K562 (cell line): ENCODE data around the gene PPIP5K2. TPM values are rescaled to one million over a fixed set of nuclear protein-coding genes. Genes with fewer than 3 reads are reported as not detected.

ENCODE experiments used
- ARID3B ChIP-seq: fragments of 250-450 bp; sonication (Bioruptor Pico); IDR thresholded peaks from 2 replicates; pipeline ENCODE4 v1.4.0; 2020; ENCODE audit warnings: borderline replicate concordance
- BCL6 ChIP-seq: fragments of 250-450 bp; sonication (Bioruptor Pico); IDR thresholded peaks from 2 replicates; pipeline ENCODE4 v1.4.0; 2020
- CBX1 ChIP-seq: sonication (generic); IDR thresholded peaks from 2 replicates; pipeline ENCODE4 v1.6.1; 2016; ENCODE audit warnings: antibody characterized with exemption, low read depth, mild to moderate bottlenecking
- CBX3 ChIP-seq, 2 experiments: IDR thresholded peaks; 1 replicate in 1 of 2; 2 replicates in 1 of 2; pipeline ENCODE4 v1.6.1; 2012; ENCODE audit warnings: inconsistent platforms in 2 of 2, low read length in 2 of 2, borderline replicate concordance in 1 of 2, control low read depth in 1 of 2
- CCAR2 ChIP-seq: fragments of 200-400 bp; formaldehyde crosslinking; IDR thresholded peaks from 2 replicates; pipeline ENCODE4 v1.6.1; 2017; ENCODE audit warnings: mild to moderate bottlenecking, low read depth, low read length
- FOXK1 ChIP-seq: sonication (generic); formaldehyde crosslinking; IDR thresholded peaks from 2 replicates; pipeline ENCODE4 v1.8.0; 2022; ENCODE audit warnings: missing genetic modification reagents, mild to moderate bottlenecking, borderline replicate concordance
- FOXM1 ChIP-seq, 2 experiments: fragments of 450-650 bp in 1 of 2; sonication (generic) in 1 of 2; formaldehyde crosslinking in 1 of 2; IDR thresholded peaks; 2 replicates each; pipeline versions ENCODE4 v1.6.1 to v1.9.0; 2017 to 2022; ENCODE audit warnings: low read depth in 2 of 2, mild to moderate bottlenecking in 2 of 2, missing genetic modification reagents in 1 of 2, moderate library complexity in 1 of 2
- HDAC6 ChIP-seq: IDR thresholded peaks from 2 replicates; pipeline ENCODE4 v1.6.1; 2012; ENCODE audit warnings: low read depth, mild to moderate bottlenecking, control low read depth, inconsistent platforms, low read length, moderate library complexity
- KAT8 ChIP-seq: fragments of 450-650 bp; IDR thresholded peaks from 2 replicates; pipeline ENCODE4 v1.6.1; 2016; ENCODE audit warnings: low read depth, mild to moderate bottlenecking
- L3MBTL2 ChIP-seq: fragments of 450-650 bp; IDR thresholded peaks from 2 replicates; pipeline ENCODE4 v1.6.1; 2016; ENCODE audit warnings: mild to moderate bottlenecking, moderate library complexity
- NUFIP1 ChIP-seq: fragments of 450-650 bp; IDR thresholded peaks from 2 replicates; pipeline ENCODE4 v1.6.1; 2018; ENCODE audit not compliant: partially characterized antibody
- PBX2 ChIP-seq, 2 experiments: IDR thresholded peaks in 1 of 2; conservative IDR thresholded peaks in 1 of 2; 2 replicates each; pipeline ENCODE4 v1.6.1; 2016; ENCODE audit warnings: low read depth in 2 of 2, mild to moderate bottlenecking in 1 of 2, missing compliant biosample characterization in 1 of 2, missing genetic modification characterization in 1 of 2, moderate library complexity in 1 of 2
- PCBP2 ChIP-seq: fragments of 200-400 bp; formaldehyde crosslinking; IDR thresholded peaks from 2 replicates; pipeline ENCODE4 v1.6.1; 2018; ENCODE audit warnings: low read length, low read depth, mild to moderate bottlenecking, moderate library complexity; ENCODE audit not compliant: poor library complexity, severe bottlenecking
- TGIF2 ChIP-seq: sonication (generic); formaldehyde crosslinking; IDR thresholded peaks from 2 replicates; pipeline ENCODE4 v1.8.1; 2022; ENCODE audit warnings: mild to moderate bottlenecking, missing genetic modification reagents, moderate library complexity
- ZFP36 ChIP-seq: fragments of 150-350 bp; IDR thresholded peaks from 2 replicates; pipeline ENCODE4 v1.6.1; 2018; ENCODE audit warnings: low read length, low read depth; ENCODE audit not compliant: partially characterized antibody
- ZKSCAN3 ChIP-seq: fragments of 250-450 bp; sonication (Bioruptor Pico); IDR thresholded peaks from 2 replicates; pipeline ENCODE4 v1.4.0; 2020
- ZNF184 ChIP-seq: sonication (generic); formaldehyde crosslinking; IDR thresholded peaks from 2 replicates; pipeline ENCODE4 v1.5.0; 2020; ENCODE audit warnings: missing genetic modification reagents
- ZNF395 ChIP-seq: fragments of 200-800 bp; sonication (Bioruptor generic); IDR thresholded peaks from 2 replicates; pipeline ENCODE4 v1.6.1; 2017; ENCODE audit warnings: missing genetic modification characterization, missing compliant biosample characterization
- ZNF583 ChIP-seq: fragments of 250-450 bp; sonication (Bioruptor Pico); IDR thresholded peaks from 2 replicates; pipeline ENCODE4 v1.4.0; 2020
- ZNF766 ChIP-seq: fragments of 200-800 bp; sonication (Bioruptor generic); conservative IDR thresholded peaks from 2 replicates; pipeline ENCODE4 v1.6.1; 2016; ENCODE audit warnings: missing genetic modification characterization, missing compliant biosample characterization
- polyA plus RNA-seq, 8 experiments: library from polyadenylated mRNA; depleted of rRNA in 4 of 8; stranded (reverse) in 5 of 8; unstranded in 3 of 8; fragments of >200 nt; fragmentation: Nextera tagmentation in 2 of 8; fragmentation: Illumina TruSeq in 1 of 8; extraction: Ambion mirVana in 2 of 8; extraction: Trizol in 1 of 8; gene quantifications; 2 replicates each; pipeline versions ENCODE4 v1.2.1 to v1.2.3, GENCODE V29; 2011 to 2014; ENCODE audit warnings: inconsistent platforms in 1 of 8, missing spikeins in 1 of 8
- total RNA-seq, 7 experiments: library from RNA; depleted of rRNA in 6 of 7; stranded (reverse); fragments of >200 nt in 6 of 7; fragmentation: Illumina TruSeq in 2 of 7; extraction: Trizol in 2 of 7; gene quantifications; 2 replicates each; pipeline versions ENCODE4 v1.2.1 to v1.2.3, GENCODE V29; 2011 to 2021; ENCODE audit warnings: low replicate concordance in 1 of 7

Gene PPIP5K2
- total and polyA plus RNA-seq, 9 of the 15 experiments (the other 6 are each of a cell fraction or from before 2014, with no cell fraction given): 39.4 to 150 (median 99.1) TPM

GRCh38 chr5:103119765-103120606 is at the start of gene PPIP5K2, which contains the start of gene GIN1 (continued):
- TF ChIP-seq ZNF395 (no peak), CBX3 (IDR thresholded peaks at IDR 0.05; ENCODE audit: borderline replicate concordance in 1 of 2, low read length in 2 of 2) (peak in 1 of 2 experiments; percentile 94; a peak in 2 of 3 replicates), ZKSCAN3 (CRISPR knock-in tag) (0 out of 2 replicates have a peak, but pooled peaks have one; percentile 56), FOXM1 (IDR thresholded peaks at IDR 0.05; ENCODE audit: low read depth) (peak; percentile 93), FOXM1 (CRISPR knock-in tag; IDR thresholded peaks at IDR 0.05; ENCODE audit: low read depth) (peak; percentile 65; the same call in 1 of the 2 replicates), ZNF583 (CRISPR knock-in tag) (no peak), ZNF184 (CRISPR knock-in tag) (no peak), TGIF2 (CRISPR knock-in tag) (no peak), PBX2 (CRISPR knock-in tag; IDR thresholded peaks at IDR 0.05; ENCODE audit: low read depth) (no peak), PBX2 (tag; conservative IDR thresholded peaks at IDR 0.05; ENCODE audit: low read depth) (peak; percentile 81), FOXK1 (0 out of 2 replicates have a peak, but pooled peaks have one; percentile 38), NUFIP1 (no peak), PCBP2 (no peak), BCL6 (CRISPR knock-in tag) (no peak), CCAR2 (no peak), CBX1 (peak; percentile 15; the same call in 1 of the 2 replicates), L3MBTL2 (peak; percentile 35), HDAC6 (no peak), KAT8 (no peak), ARID3B (CRISPR knock-in tag) (no peak), ZNF766 (CRISPR knock-in tag) (peak; percentile 84), ZFP36 (peak; percentile 25)
